ENCODE data around the gene MARCHF3.
A peak's percentile ranks its signal among the peaks of the same experiment; 100 is the strongest.

The MARCHF3 gene

GRCh38 chr5:127030259-127031146 is at the start of gene MARCHF3:
Gene MARCHF3, minus strand, starts transcription at chr5:127030558. Its CDS starts 112,387 bp downstream, at chr5:126918171.
- H3K4me1 Mint-ChIP-seq (ENCODE audit: low read depth), result peaks cover 9% of the 10 kb centered on the region
- peaks cover 53% of the 10 kb centered on the region for H3K27me3 Mint-ChIP-seq (ENCODE audit: low read depth)
- no peaks in the 10 kb centered on the region for H3K9me3 Mint-ChIP-seq
- DNase-seq (ENCODE audit: low spot score), result peak; percentile 97
- peak within 1 kb of the TSS; percentile 90 for H3K4me3 Mint-ChIP-seq
- peak within 1 kb of the TSS; percentile 61 for H3K27ac Mint-ChIP-seq
- H3K36me3 Mint-ChIP-seq (ENCODE audit: low read depth), result no peaks in the 10 kb centered on the region

GRCh38 chr5:127079994-127080491 is 49.7 kb upstream of the MARCHF3 start:
- Mint-ChIP-seq H3K9me3 (no peaks in the 10 kb centered on the region), H3K27me3 (ENCODE audit: low read depth) (peaks cover 3% of the 10 kb centered on the region), H3K4me1 (ENCODE audit: low read depth) (peaks cover 6% of the 10 kb centered on the region), H3K27ac (no peak overlapping the region), H3K4me3 (no peak overlapping the region), H3K36me3 (ENCODE audit: low read depth) (no peaks in the 10 kb centered on the region)
- no peak for DNase-seq (ENCODE audit: low spot score)

GRCh38 chr5:127077366-127077765 is 47.0 kb upstream of the MARCHF3 start:
- Mint-ChIP-seq H3K36me3 (ENCODE audit: low read depth) (peaks cover 2% of the 10 kb centered on the region), H3K4me3 (no peak overlapping the region), H3K4me1 (ENCODE audit: low read depth) (peaks cover 18% of the 10 kb centered on the region), H3K27ac (no peak overlapping the region), H3K9me3 (no peaks in the 10 kb centered on the region), H3K27me3 (ENCODE audit: low read depth) (peaks cover 3% of the 10 kb centered on the region)
- peak; percentile 7 for DNase-seq (ENCODE audit: low spot score)

GRCh38 chr5:127076315-127077129 is 46.2 kb upstream of the MARCHF3 start:
- H3K27me3 Mint-ChIP-seq (ENCODE audit: low read depth), result peaks cover 3% of the 10 kb centered on the region

GRCh38 chr5:127074466-127074865 is 44.1 kb upstream of the MARCHF3 start:
- Mint-ChIP-seq H3K27me3 (ENCODE audit: low read depth) (no peaks in the 10 kb centered on the region), H3K27ac (no peak overlapping the region), H3K36me3 (ENCODE audit: low read depth) (peaks cover 2% of the 10 kb centered on the region), H3K9me3 (no peaks in the 10 kb centered on the region), H3K4me1 (ENCODE audit: low read depth) (peaks cover 21% of the 10 kb centered on the region), H3K4me3 (no peak overlapping the region)
- no peak for DNase-seq (ENCODE audit: low spot score)

More at GRCh38 chr5:127076315-127077129, 46.2 kb upstream of the MARCHF3 start:
- Mint-ChIP-seq H3K4me1 (ENCODE audit: low read depth) (peaks cover 21% of the 10 kb centered on the region), H3K4me3 (no peak overlapping the region), H3K27ac (no peak overlapping the region), H3K36me3 (ENCODE audit: low read depth) (peaks cover 2% of the 10 kb centered on the region), H3K9me3 (no peaks in the 10 kb centered on the region)
- DNase-seq (ENCODE audit: low spot score), result no peak

GRCh38 chr5:127072861-127073846 is 42.8 kb upstream of the MARCHF3 start, which contains the start of gene C5orf63:
Gene C5orf63, minus strand, starts transcription at chr5:127073502. Its CDS starts 14,507 bp downstream, at chr5:127058995.
- Mint-ChIP-seq H3K4me3 (peak within 1 kb of the TSS; percentile 89), H3K9me3 (no peaks in the 10 kb centered on the region)

GRCh38 chr5:127070243-127070642 is 39.9 kb upstream of the MARCHF3 start:
- H3K27ac Mint-ChIP-seq, result no peak overlapping the region
- H3K4me1 Mint-ChIP-seq (ENCODE audit: low read depth), result peaks cover 15% of the 10 kb centered on the region
- no peak for DNase-seq (ENCODE audit: low spot score)
- H3K4me3 Mint-ChIP-seq, result no peak overlapping the region
- peaks cover 8% of the 10 kb centered on the region for H3K36me3 Mint-ChIP-seq (ENCODE audit: low read depth)
- H3K27me3 Mint-ChIP-seq (ENCODE audit: low read depth), result no peaks in the 10 kb centered on the region
- H3K9me3 Mint-ChIP-seq, result no peaks in the 10 kb centered on the region

More at GRCh38 chr5:127072861-127073846, 42.8 kb upstream of the MARCHF3 start, which contains the start of gene C5orf63:
- Mint-ChIP-seq H3K27me3 (ENCODE audit: low read depth) (no peaks in the 10 kb centered on the region), H3K27ac (peak within 1 kb of the TSS; percentile 91), H3K4me1 (ENCODE audit: low read depth) (peaks cover 21% of the 10 kb centered on the region), H3K36me3 (ENCODE audit: low read depth) (peaks cover 8% of the 10 kb centered on the region)
- DNase-seq (ENCODE audit: low spot score), result peak; percentile 78

GRCh38 chr5:127068493-127069214 is 38.3 kb upstream of the MARCHF3 start:
- Mint-ChIP-seq H3K27ac (no peak overlapping the region), H3K4me3 (no peak overlapping the region), H3K4me1 (ENCODE audit: low read depth) (peaks cover 10% of the 10 kb centered on the region), H3K9me3 (no peaks in the 10 kb centered on the region), H3K27me3 (ENCODE audit: low read depth) (no peaks in the 10 kb centered on the region), H3K36me3 (ENCODE audit: low read depth) (peaks cover 8% of the 10 kb centered on the region)
- DNase-seq (ENCODE audit: low spot score), result no peak

GRCh38 chr5:127066721-127067120 is 36.4 kb upstream of the MARCHF3 start:
- Mint-ChIP-seq H3K4me1 (ENCODE audit: low read depth) (no peaks in the 10 kb centered on the region), H3K9me3 (no peaks in the 10 kb centered on the region), H3K36me3 (ENCODE audit: low read depth) (peaks cover 6% of the 10 kb centered on the region), H3K27me3 (ENCODE audit: low read depth) (no peaks in the 10 kb centered on the region), H3K27ac (no peak overlapping the region), H3K4me3 (no peak overlapping the region)
- no peak for DNase-seq (ENCODE audit: low spot score)

GRCh38 chr5:127064253-127064840 is 34.0 kb upstream of the MARCHF3 start:
- H3K9me3 Mint-ChIP-seq, result no peaks in the 10 kb centered on the region

GRCh38 chr5:127063257-127063913 is 33.0 kb upstream of the MARCHF3 start:
- DNase-seq (ENCODE audit: low spot score), result no peak
- H3K4me3 Mint-ChIP-seq, result no peak overlapping the region
- H3K36me3 Mint-ChIP-seq (ENCODE audit: low read depth), result peaks cover 4% of the 10 kb centered on the region
- peaks cover 10% of the 10 kb centered on the region for H3K4me1 Mint-ChIP-seq (ENCODE audit: low read depth)
- no peaks in the 10 kb centered on the region for H3K9me3 Mint-ChIP-seq
- H3K27ac Mint-ChIP-seq, result no peak overlapping the region
- no peaks in the 10 kb centered on the region for H3K27me3 Mint-ChIP-seq (ENCODE audit: low read depth)

More at GRCh38 chr5:127064253-127064840, 34.0 kb upstream of the MARCHF3 start:
- Mint-ChIP-seq H3K36me3 (ENCODE audit: low read depth) (peaks cover 5% of the 10 kb centered on the region), H3K4me1 (ENCODE audit: low read depth) (peaks cover 10% of the 10 kb centered on the region), H3K4me3 (no peak overlapping the region), H3K27ac (no peak overlapping the region), H3K27me3 (ENCODE audit: low read depth) (no peaks in the 10 kb centered on the region)
- no peak for DNase-seq (ENCODE audit: low spot score)

- no peak overlapping the region for H3K4me3 Mint-ChIP-seq
- no peak for DNase-seq (ENCODE audit: low spot score)
- H3K36me3 Mint-ChIP-seq (ENCODE audit: low read depth), result peaks cover 10% of the 10 kb centered on the region
- H3K4me1 Mint-ChIP-seq (ENCODE audit: low read depth), result peaks cover 10% of the 10 kb centered on the region
- H3K9me3 Mint-ChIP-seq, result no peaks in the 10 kb centered on the region
- no peak overlapping the region for H3K27ac Mint-ChIP-seq
- H3K27me3 Mint-ChIP-seq (ENCODE audit: low read depth), result no peaks in the 10 kb centered on the region
Measured at GRCh38 chr5:127061956-127062355, 31.6 kb upstream of the MARCHF3 start.
